GM21367 (cell line): ENCODE results near the gene AZIN2.
A peak's percentile ranks its signal among the peaks of the same experiment; 100 is the strongest.
"Not testable (repeated sequence)": the region's sequence is repeated elsewhere in the genome, so short reads cannot be mapped to it uniquely, and the experiment has no call there.

Source experiments
- ATAC-seq: cut with Tn5 transposase; IDR thresholded peaks from one replicate; pipeline ENCODE4 v1.9.1; 2021; ENCODE audit not compliant: unreplicated experiment

Gene AZIN2

DNA sequence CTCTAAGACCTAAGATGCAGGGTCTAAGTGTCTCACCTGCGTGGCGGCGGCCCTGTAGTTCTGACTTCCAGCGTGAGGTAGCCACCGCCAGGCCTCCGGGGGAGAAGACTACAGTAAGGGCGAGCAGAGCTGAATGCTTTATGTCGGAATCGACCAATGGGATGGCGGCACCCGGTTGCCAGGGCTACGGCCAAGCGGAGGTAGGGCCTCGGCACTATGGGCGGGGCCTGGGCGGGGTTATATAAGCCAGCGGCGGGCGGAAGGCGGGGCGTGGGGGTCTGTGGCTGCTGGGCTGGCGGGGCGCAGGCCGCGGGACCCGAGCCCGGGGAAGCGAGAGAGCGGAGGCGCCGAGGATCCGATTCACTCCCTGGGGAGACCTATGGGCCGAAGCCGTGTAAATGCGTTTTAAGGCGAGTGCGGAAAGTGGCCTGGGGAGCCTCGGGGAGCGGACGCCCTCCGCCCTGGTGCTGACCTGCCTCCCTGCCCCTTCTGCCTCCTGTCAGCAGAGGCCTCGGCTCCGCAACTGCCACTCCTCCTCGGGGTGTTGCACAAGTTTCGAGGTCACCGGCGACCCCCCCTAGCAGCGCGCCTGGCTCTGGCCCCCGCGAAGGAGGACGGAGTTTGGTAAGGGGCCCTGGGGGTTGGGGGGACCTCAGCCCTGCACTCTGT lies at the start of gene AZIN2:
TSS of gene AZIN2 (plus strand) at position 269 of the 669 bp plus-strand sequence. CDS start 1,097 bp downstream, outside the sequence.
- peak; percentile 87 for ATAC-seq

DNA sequence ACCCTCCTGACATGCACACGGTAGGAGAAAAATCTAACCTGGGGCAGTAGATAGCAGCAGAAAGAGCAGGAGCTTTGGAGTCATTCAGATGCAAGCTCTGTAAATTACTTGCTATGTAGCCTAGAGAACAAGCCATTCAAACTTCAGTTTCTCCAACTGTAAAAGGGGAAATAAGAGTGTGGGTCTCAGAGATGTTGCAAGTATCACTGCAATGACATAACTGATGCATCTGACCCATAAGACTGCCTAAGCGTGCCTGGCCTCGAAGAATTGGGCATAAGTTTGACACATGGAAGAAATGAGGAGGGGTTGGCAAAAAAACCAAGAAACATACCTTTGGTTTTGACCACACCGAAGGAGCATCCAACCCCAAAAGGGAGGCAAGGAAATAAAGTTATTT lies 49.4 kb upstream of the AZIN2 start:
- no peak for ATAC-seq

DNA sequence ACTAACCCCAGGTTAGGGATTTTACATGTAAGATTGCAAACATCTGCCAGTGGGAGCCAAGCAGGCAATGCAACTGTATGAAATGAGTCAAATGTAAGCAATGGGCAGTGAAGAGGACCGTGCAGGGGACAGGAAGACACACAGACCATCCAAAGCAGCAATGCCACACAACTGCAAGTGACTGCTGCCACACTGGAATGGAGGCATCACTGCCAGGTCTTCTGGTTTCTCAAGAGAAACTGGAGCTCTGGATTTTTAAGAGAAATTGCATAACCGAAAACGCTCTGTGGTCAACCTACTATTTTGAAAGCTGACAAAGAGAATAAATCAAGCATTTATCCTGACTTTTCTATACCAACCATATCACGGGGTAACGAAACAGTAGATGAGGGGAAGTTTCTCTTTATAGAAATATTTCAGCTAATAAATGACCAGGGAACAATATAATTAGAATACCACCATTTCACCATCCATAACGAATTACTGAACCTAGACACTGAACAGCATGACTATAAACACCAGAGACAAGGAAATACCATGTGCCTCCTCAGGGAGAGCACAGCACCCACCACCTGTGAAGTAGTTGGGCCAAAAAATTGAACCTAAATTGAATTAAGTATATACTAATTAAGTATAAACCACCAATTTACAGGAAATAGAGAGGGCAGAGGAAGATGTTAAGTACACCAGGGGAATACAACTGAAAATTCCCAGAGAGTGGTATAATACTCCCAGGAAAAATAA lies 48.7 kb upstream of the AZIN2 start:
- no peak for ATAC-seq

DNA sequence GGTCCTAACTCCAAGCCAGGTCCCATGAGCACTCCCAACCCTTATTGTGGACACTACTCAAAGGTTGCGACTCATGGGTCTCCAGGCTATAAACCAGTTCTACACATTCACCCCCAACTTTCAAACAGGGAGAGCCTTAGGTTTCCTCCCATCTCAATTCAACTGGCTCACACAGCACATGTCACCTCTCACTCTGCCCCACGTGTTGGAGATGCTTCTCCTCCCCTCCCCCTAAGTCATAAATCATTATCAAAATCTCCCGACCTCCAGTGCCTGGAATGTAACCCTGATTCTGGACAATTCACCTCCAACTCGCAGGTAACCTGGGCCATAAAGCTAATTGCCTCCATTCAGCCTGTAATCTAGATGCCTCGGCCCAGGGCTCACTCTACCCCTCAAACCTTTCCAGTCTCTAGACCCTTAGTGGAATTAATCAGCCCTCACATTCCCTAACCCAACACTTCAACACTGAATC lies 44.9 kb upstream of the AZIN2 start:
- no peak for ATAC-seq

DNA sequence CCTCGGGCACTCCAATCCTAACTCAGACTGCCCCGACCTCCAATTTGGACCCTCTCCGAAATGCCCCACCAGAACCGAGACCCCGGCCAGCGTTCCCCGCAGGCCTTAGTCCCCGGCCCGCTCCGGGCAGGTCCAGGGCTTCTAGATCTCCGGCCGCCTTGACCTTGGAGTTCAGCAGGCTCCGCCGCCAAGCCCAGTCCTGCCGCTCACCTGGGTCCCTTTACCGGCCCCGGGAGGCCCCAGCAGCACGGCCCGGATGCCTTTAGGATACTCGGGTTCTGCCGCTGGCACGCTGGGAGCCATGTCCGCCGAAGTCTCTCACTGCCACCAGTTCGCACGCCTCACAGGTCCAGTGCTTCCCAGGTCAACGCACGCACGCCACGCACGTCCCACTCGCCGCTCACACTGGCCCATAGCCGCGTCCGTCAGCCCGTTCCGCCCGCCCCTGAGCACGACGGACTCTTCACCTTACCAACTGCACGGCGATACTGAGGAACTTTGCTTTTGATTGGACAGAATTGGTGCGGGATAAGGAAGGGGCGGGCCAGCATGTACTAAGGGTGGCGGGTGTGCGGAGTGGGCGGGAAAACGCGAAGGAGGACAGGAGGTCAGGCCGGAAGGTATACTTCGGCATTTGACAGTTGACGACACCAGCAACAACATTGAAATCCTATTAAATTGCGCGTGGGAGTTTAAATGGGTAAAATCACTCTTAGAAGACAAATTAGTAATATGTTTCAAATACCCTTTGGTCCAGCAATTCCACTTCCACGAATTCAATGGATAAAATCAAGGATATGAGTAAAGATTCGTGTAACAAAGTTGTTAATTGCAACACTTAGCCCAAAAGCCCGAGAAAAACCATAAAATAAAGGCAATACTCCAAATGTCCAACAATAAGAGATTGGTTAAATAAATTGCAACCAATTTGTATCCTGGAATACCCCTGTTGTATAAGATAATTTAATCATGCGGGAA lies 44.1 kb upstream of the AZIN2 start, which contains the start of gene AK2:
TSS of gene AK2 (minus strand) at position 358 of the 978 bp plus-strand sequence. CDS start at position 303, 55 bp downstream.
- ATAC-seq = peak; percentile 95

DNA sequence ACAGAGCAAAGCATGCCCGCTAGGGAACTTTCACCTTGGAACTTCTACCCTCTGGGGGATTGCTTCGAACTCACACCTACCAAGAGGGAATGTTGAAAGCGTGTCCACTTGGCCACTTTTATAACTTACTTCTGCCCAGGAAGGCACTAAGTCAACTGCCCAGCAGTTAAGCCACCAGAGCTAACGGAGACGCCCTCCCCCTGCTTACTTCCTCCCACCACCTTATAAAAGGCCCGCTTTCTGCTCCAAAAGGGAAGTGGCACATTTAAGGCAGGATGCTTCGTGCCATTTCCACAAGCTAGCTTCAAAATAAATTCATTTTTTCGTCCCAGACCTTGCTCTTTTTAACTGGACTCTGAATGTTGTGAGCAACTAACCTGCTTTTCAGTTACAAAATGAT lies 41.1 kb upstream of the AZIN2 start:
- ATAC-seq = no peak

DNA sequence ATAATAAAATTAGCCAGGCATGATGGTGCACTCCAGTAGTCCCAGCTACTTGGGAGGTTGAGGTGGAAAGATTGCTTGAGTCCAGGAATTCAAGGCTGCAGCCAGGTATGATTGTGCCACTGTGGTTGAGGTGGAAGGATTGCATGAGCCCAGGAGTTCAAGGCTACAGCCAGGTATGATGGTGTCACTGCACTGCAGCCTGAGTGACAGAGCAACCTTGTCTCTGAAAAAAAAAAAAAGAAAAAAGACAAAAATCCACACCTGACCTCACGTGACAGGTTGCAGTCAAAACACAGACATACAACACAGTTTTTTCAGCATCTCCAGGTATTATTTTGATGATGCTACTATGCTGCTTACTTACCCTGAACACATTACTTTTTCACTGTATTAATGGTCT lies 39.9 kb upstream of the AZIN2 start:
- ATAC-seq = no peak

DNA sequence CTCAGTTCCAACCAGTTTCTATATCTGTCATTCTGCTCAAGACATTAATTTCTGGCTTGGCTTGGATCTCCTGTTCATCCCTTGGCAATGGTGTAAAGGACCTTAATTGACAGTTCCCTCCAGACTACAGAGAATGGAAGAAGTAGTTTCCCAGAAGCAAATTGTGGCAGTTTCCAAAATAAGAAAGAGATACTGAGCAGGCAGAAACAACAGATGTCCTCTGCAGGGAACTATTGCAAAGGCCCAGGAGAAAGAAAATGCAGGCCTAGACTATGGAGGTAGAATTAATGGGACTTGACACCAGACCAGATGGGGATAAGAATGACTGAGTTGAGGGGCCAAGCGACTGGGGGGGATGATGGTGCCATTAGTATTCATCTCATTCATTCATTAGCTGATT lies 38.1 kb upstream of the AZIN2 start:
- ATAC-seq = no peak

DNA sequence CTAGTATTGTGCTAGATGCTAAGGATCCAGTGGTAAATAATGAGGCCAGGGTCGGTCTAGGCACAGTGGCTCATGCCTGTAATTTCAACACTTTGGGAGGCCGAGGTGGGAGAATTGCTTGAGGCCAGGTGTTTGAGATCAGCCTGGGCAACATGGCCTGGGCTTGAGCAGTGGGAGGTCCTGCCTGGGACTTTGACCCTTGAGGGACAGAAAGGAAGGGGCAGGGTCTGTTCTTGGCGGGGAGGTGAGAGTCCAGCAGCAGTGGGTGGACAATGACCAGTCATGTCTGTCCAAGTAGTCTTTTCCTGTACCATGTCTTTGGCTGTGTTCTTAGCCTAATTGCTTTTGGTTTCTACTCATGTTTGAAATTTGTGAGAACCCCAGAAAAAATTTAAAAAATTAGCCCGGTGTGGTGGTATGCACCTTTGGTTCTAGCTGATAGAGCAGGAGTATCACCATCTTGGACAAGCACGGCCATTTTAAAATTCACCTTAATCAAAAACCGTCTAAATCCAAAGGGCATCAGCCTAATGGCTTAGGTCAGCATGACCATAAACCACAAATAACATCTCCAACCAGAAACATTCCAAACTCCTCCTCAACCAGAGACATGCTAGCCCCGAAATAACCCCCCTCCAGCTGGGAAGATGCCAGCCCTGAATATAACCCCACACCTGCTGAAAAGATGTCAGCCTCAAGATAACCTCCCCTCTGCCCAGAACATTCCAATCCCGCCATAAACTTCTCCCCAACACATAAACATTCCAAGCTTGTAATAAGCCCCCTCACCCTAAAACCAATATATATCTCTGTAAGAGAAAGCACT lies 37.5 kb upstream of the AZIN2 start:
- ATAC-seq = no peak

DNA sequence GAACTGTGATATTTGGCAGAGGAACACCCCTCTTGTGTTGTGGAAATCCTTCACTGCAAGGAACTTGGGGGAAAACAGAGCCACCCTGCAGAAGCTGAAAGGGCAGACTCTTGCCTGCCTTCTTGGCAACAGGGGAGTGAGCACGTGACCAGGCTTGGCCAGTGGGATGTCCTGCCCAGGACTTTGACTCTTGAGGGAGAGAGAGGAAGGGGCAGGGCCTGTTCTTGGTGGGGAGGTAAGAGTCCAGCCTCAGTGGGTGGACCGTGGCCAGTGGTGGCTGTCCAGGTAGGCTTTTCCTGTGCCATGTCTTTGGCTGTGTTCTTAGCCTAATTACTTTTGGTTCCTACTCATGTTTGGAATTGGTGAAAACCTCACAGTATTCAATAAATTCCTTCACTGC lies 35.7 kb upstream of the AZIN2 start:
- no peak for ATAC-seq

DNA sequence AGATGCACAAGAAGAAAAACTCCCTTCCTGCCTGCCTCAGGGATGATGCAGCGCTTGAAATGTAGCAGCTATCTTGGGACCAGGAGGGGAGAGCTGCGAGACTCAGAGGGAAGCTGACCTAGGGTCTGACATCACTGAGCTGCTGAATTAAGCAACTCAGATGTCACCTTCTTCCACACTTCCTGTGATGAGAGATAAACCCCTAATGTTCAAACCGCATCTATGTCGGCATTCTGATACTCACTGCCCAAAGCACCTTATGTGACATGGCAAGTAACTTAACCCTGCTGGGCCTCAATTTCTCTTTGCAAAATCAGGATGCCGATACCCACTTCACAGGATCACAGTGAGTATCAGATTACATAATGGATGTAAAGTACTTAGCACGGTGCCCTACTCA lies 35.1 kb upstream of the AZIN2 start:
- ATAC-seq = no peak

DNA sequence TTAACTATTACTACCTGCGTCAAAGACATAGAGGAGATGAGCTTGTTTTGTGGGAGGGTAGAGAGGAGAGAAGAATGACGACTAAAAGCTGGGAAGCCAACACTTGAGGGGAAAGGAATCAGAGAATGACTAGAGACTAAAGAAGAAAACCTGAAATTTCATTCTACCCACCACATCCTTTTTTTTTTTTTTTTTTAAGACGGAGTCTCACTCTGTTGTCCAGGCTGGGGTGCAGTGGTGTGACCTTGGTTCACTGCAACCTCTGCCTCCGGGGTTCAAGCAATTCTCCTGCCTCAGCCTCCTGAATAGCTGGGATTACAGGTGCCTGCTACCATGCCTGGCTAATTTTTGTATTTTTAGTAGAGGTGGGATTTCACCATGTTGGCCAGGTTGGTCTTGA lies 34.7 kb upstream of the AZIN2 start:
- not testable (repeated sequence) for ATAC-seq

DNA sequence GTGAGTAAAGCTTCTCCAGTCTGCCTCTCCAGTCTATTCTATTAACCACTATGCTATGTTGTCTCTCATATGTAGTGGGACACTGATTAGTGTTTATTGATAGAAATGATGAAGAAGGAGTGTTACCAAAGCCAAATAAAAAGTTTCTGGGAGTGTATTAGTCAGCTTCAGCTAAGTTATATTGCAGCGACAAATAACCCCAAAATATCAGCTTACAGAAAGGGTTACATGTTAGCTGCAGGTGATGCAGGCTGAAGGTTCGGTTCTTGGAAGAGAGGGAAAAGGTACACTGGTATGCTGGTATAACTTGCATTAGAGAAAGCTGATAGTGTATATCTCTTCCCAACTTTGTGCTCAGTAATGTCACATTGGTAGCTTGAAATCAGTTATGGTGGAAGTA lies 33.7 kb upstream of the AZIN2 start:
- no peak for ATAC-seq

DNA sequence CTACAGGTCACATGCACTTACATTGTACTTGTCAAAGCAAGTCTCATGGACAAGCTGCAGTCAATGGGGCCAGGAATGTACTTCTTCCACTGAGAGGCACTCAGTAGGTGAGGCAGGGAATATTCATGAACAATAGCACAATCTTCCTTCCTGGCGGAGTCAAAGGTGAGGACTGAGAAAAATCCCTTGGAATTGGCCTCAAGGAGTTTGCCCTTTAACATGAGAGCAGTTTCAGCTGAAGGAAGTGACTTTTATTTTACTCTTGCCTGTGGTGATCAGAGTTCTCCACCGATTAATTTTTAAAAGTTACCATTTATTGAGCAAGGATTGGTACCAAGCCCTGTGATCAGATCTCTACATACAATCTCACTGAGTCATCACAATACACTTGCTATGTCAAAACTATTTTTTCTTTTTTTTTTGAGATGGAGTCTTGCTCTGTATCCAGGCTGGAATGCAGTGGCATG lies 33.1 kb upstream of the AZIN2 start:
- no peak for ATAC-seq

DNA sequence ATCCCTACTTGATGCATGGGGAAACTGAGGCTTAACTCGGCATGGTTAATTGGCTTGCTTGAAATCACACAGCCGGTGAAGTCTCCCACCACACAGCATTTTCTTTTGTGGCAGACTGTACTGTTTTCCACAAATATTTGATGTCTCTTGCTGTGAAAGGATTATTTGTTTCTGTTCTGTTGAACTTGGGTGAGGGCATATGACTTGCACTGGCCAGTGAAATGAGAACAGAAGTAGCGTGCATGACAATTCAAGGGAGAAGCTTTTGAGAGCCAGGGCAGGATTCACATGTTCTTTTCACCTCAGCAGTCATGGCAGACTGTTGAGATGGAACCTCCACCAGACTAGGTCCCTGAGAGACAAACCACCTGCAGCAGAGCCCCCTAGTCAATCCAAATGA lies 32.5 kb upstream of the AZIN2 start:
- ATAC-seq = no peak

DNA sequence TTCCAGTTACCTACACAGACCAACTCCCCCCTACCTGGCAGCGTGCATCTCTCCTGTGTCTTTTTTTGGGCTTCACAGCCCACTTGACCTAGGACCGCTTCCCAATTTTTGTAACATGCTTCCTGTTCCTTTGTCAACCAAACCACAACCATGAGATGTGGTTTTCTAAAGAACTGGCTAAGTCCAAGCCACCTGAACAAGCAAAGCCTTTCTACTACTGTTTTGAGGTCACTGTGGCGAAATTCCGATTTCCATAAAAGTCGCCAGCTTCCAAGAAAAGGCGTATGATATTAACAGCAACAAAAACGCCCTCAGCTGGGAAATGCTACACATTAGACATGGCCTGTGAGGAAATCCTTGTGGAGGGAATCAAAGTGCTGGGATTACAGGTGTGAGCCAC lies 31.6 kb upstream of the AZIN2 start:
- no peak for ATAC-seq

DNA sequence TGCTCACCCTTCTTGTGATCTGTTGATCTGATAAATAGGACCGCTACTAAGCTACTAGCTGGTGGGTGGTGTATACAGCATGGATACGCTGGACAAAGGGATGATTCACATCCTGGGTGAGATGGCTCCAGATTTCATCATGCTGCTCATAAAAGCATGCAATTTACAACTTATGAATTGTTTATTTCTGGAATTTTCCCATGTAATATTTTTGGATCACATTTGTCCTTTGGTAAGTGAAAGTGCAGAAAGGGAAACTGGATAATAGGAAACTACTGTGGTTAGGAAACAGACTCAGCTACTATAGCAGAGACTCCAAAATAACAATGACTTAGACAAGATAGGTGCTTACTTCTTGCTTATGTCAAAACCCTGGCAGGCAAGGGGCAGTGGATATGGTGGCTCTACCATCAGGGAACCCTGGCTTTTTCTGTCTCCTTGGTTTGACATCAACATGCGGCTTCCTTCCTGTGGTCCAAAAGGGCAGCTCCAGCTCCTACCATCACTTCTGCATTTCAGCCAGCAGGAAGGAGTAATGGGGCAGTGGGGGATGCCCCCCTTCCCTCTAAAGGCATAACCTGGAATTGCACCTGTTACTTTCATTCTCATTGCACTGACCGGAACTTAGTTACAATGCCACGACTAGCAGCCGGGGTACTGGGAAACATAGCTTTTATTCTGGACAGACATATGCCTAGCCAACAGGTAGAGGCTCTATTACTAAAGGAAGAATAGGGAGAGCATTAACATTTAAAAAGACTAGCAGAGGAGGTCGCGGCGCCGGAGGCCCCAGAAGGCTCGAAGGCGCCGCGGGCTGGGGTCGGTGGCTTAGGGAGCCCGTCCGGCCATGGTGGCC lies 30.5 kb upstream of the AZIN2 start:
- ATAC-seq = no peak

DNA sequence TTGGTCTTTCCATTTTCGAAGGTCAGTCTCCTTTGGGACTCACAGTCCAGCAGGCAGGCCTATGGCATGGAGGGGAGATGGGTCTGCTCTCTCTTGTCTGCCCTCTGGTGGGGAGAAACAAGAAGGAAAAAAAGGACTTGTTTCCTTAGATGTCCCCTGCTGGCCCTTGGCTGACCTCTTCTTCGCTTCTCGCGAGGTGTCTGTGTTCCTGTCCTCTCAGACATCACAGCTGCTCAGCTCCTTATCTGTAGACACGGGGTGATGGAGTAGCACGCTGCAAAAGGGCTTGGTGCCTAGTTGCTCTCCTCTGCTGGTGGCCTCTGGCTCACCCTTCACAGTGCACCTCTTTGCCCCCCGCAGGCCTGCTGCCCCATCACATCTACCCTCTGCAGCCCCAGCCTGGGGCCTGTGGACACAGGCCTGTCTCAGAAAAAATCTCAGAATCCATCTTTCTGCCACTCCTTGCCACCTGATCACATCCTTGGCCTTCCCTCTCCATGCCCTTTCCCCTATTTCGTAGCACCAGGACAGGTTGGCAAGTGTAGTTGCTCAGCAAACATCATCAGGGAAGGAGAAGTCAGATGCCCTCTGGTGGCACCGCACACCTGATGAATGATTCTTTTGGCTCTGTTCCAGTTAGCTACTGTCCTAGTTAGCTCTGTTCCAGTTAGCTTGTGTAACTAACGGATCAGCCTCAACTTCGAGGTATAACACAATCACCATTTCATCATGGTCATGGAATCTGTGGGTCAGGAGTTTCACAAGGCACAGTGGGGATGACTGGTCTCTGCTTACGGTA lies 25.5 kb upstream of the AZIN2 start:
- ATAC-seq = no peak

DNA sequence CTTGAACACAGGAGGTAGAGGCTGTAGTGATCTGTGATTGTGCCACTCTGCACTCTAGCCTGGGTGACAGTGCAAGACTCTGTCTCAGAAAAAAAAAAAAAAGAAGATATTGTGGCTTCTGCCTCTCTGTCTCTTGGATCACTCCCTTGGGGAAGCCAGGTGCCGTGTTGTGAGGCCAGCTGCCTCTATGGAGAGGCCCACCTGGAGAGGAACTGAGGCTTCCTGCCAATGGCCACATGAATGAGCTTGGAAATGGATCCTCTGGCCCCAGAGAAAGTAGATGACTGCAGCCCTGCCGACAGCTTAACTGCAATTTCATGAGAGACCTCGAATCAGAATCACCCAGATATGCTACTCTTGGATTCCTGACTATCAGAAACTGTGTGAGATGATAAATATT lies 24.5 kb upstream of the AZIN2 start:
- ATAC-seq = no peak
